Stimulated activated naive B cell treated with anti-CD40 and anti-IgM and Interleukin-4, amounts not matched to agents 10 μg/mL and 1 μg/mL and 100 μg/mL, for 72 hours (primary cell): Measurements from ENCODE around the gene MUC6.
"Not testable (repeated sequence)": the region's sequence is repeated elsewhere in the genome, so short reads cannot be mapped to it uniquely, and the experiment has no call there.

Experiments used
- ATAC-seq, 2 donors: fragments of 150-1000 bp; cut with Tn5 transposase; replicated peaks; 2 replicates each; pipeline ENCODE4 v1.10.0; 2021; ENCODE audit warnings: moderate library complexity in 1 of 2
- DNase-seq: peaks from one replicate; pipeline ENCODE4 v3.0.0; 2021
- H3K27ac Mint-ChIP-seq: one replicate; pipeline ENCODE4 v1.8.0; 2022; ENCODE audit warnings: mild to moderate bottlenecking, mixed read lengths
- H3K27me3 Mint-ChIP-seq, 2 donors: one replicate each; pipeline ENCODE4 v1.8.0; 2022; ENCODE audit warnings: mixed read lengths in 2 of 2
- H3K36me3 Mint-ChIP-seq, 2 donors: one replicate each; pipeline ENCODE4 v1.8.0; 2022; ENCODE audit warnings: mixed read lengths in 2 of 2, mild to moderate bottlenecking in 1 of 2
- H3K4me1 Mint-ChIP-seq, 2 donors: one replicate each; pipeline ENCODE4 v1.8.0; 2022; ENCODE audit warnings: mixed read lengths in 2 of 2, mild to moderate bottlenecking in 1 of 2
- H3K4me3 Mint-ChIP-seq, 2 donors: one replicate each; pipeline ENCODE4 v1.8.0; 2022; ENCODE audit warnings: mild to moderate bottlenecking in 2 of 2, mixed read lengths in 2 of 2, moderate library complexity in 1 of 2
- H3K9me3 Mint-ChIP-seq, 2 donors: one replicate each; pipeline ENCODE4 v1.8.0; 2022; ENCODE audit warnings: mixed read lengths in 2 of 2, mild to moderate bottlenecking in 1 of 2

MUC6 gene

DNA sequence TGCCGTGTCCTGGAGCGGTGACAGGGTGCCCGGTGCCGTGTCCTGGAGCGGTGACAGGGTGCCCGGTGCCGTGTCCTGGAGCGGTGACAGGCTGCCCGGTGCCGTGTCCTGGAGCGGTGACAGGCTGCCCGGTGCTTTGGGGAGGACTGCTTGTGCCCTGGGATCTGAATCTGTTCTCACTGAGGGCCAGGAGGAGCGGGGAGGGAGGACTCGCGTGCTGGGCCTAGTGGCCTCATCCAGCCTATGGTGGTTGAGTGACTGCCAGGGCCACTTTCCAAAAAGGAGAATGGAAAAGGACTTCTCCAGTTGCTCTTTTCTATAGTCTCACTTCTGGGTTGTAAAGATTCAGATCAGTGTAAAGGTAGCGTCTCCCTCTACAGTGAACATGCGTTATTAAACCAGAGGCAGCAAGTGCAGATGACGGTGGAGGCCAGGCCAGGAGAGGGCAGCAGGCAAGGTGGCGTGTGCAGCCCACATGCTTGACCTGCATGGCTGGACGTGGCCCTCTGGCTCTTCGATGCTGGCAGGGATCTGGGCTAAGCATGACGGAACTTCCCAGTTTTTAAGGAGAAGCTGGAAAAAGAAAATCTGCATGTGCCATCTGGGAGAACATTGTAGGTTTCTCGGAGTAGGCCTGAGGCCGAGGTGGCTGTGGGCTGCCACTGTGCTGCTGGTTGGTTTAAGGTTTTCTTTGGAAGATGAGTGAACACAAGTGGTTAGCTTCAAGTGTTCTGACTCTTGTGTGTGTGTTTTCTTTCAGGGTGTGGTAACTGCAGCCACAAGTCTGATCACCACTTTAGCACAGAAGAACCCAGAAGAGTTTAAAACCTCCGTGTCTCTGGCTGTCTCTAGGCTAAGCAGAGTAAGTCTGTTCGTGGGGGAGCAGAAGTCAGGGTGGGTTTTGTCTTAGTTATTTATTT lies 55.8 kb downstream of the MUC6 start:
- H3K4me1 Mint-ChIP-seq: no peaks in the 10 kb centered on the region
- H3K9me3 Mint-ChIP-seq: no peaks in the 10 kb centered on the region
- ATAC-seq: no peak
- H3K27ac Mint-ChIP-seq: no peak overlapping the region
- peaks cover 42 to 47% of the 10 kb centered on the region in 2 donors for H3K36me3 Mint-ChIP-seq
- H3K27me3 Mint-ChIP-seq: no peaks in the 10 kb centered on the region
- no peak for DNase-seq
- no peak overlapping the region for H3K4me3 Mint-ChIP-seq

DNA sequence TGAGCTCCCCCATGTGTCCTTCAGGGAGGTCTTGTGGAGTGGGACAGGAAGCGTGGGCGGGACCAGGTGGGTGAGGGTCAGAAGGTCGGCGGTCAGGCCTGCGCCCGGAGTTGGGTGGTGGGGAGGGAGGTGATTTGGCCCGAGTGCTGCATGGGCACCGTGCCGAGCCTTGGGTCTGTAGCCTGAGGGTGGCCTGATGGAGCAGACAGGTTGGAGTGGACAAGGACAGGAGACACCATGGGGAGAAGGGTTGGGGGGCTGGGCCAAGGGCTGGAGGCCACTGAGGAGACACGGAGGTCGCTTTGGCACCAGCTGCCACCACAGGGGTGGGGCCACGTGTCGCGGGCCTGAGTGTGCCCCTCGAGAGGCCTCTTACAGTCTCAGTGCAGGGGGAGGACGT lies 57.7 kb downstream of the MUC6 start:
- Mint-ChIP-seq H3K9me3 (no peaks in the 10 kb centered on the region), H3K27me3 (no peaks in the 10 kb centered on the region), H3K4me3 (no peak overlapping the region), H3K4me1 (peaks cover 0 to under 1% of the 10 kb centered on the region in 2 donors), H3K36me3 (peaks cover 35 to 47% of the 10 kb centered on the region in 2 donors), H3K27ac (peak overlapping the region; percentile 11)
- DNase-seq: no peak
- no peak for ATAC-seq

DNA sequence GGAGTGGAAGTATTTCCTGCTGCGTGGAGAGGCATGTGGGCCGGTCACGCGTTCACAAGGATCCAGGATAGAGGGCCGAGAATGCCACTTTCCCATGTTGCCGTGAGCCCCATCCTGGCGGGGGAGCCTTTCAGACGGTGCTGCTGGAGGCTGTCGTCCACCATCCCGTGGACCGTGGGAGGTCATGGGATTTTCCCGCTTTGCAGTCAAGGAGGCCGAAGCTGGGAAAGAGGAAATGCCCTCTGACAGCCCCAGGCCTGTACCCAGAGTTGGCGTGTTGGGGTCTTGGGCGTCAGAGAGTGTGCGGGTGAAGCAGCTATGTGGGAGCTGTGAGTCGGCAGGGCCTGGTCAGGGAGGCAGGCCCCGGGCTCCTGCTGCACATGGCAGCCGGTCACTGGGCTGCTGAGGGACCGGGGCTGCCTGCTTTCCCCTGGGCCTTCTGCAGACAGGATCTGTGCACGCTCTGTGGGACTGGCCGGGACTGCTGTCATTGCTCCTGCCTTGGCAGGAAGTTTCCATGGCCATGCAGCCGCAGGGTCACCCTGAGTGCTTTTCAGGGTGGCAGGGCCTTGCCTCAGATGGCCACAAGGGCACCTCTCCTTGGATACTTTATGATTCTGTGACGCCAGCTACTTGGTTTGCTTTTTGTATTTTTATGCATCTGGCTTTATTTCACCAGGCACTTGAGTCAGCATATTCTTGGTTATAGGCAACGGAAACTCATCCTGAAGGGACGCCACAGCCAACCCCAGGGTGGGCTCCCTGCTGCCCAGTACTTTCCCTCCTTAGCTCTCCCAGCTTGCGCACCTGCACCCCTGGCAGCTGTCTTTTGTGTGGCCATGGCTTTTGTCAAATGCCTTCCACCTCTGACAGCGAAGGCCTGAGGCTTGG lies 58.4 kb downstream of the MUC6 start:
- H3K9me3 Mint-ChIP-seq: no peaks in the 10 kb centered on the region
- peaks cover 0 to 1% of the 10 kb centered on the region in 2 donors for H3K4me1 Mint-ChIP-seq
- ATAC-seq: no peak
- no peak for DNase-seq
- no peak overlapping the region for H3K4me3 Mint-ChIP-seq
- no peaks in the 10 kb centered on the region for H3K27me3 Mint-ChIP-seq
- H3K27ac Mint-ChIP-seq: peak overlapping the region; percentile 11
- peaks cover 37 to 51% of the 10 kb centered on the region in 2 donors for H3K36me3 Mint-ChIP-seq

DNA sequence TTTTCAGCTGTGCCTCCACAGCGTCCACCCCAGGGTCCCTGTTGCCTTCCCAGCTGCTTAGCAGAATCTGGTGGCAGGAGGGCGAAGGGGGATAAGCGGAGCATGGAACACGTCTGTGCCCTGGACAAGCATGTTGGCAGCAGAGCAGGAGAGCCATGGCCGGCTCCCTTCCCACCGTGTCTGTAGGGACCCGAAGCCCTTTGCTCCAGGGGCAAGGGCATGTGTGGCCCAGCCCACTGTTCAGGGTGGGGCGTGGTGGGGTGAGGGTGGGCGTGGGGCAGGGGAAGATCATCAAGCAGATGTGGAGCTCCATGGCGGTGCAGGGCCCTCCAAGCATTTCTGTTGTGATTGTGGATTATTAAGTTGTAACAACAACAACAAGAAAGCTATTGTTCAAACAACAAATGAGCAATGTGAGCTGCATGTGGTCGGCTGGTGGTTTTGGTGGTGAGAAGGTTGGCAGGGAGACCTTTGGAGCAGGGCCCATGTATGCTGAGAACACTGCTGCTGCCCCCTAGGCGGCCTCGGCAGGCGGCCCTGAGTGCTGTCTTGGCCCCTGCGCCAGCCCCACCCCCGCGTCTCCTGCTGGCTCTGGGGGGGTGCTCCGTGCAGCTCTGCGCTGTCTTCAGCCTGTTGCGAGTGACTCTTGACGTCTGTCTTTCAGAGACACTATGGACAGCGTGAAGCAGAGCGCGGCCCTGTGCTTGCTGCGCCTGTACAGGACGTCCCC lies 59.9 kb downstream of the MUC6 start:
- H3K27ac Mint-ChIP-seq: no peak overlapping the region
- H3K9me3 Mint-ChIP-seq: no peaks in the 10 kb centered on the region
- peaks cover 42 to 60% of the 10 kb centered on the region in 2 donors for H3K36me3 Mint-ChIP-seq
- ATAC-seq (no peak), DNase-seq (no peak)
- H3K27me3 Mint-ChIP-seq: no peaks in the 10 kb centered on the region
- H3K4me1 Mint-ChIP-seq: peaks cover under 1 to 1% of the 10 kb centered on the region in 2 donors
- no peak overlapping the region for H3K4me3 Mint-ChIP-seq

DNA sequence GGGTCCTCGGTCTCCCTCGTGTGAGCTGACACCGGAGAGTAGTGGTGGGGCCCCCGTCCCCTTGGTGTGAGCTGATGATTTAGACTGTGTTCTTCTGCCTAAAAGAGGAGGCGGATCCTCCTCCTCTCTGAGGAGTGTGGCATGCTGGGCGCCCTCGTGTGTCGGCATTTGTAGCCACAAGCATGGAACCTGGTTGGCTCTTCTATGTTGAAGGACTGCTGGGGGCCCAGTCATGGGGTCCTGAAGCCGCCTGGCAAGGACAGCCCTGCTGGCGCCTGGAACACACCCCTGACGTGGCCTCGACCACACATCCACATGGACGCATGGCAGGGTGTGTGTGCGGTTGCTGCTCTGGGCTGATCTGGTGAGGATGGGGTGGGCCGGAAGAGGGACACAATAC lies 60.7 kb downstream of the MUC6 start:
- no peaks in the 10 kb centered on the region for H3K27me3 Mint-ChIP-seq
- H3K27ac Mint-ChIP-seq: no peak overlapping the region
- H3K36me3 Mint-ChIP-seq: peaks cover 41 to 65% of the 10 kb centered on the region in 2 donors
- H3K4me1 Mint-ChIP-seq: peaks cover 7 to 8% of the 10 kb centered on the region in 2 donors
- no peak for ATAC-seq
- no peak overlapping the region for H3K4me3 Mint-ChIP-seq
- H3K9me3 Mint-ChIP-seq: no peaks in the 10 kb centered on the region
- DNase-seq: no peak

DNA sequence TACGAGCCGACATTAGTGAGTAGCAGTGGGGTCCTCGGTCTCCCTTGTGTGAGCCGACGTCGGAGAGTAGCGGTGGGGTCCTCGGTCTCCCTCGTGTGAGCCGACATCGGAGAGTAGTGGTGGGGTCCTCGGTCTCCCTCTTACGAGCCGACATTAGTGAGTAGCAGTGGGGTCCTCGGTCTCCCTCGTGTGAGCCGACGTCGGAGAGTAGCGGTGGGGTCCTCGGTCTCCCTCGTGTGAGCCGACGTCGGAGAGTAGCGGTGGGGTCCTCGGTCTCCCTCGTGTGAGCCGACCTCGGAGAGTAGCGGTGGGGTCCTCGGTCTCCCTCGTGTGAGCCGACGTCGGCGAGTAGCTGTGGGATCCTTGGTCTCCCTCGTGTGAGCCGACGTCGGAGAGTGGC lies 61.1 kb downstream of the MUC6 start:
- not testable (repeated sequence) for ATAC-seq

DNA sequence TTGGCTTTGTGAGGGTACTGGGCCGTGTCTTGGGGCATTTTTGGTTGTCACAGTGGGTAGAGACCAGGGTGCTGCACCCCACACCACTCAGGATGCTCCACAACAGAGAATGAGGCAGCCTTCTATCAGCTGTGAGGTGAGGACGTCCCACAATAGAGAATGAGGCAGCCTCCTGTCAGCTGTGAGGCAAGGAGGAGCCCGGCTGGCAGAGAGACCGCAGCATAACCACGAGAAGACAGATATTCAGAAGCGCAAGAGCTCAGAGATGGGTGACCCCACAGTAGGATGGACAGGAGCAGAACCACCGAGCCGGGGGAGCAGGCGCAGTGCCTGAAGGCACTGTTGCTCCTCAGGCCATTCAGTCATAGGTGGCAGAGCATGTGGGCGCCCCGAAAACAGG lies 63.3 kb downstream of the MUC6 start:
- peaks cover 47 to 66% of the 10 kb centered on the region in 2 donors for H3K36me3 Mint-ChIP-seq
- no peak for DNase-seq
- H3K9me3 Mint-ChIP-seq: no peaks in the 10 kb centered on the region
- H3K4me1 Mint-ChIP-seq: peaks cover 24 to 29% of the 10 kb centered on the region in 2 donors
- H3K27ac Mint-ChIP-seq: no peak overlapping the region
- H3K4me3 Mint-ChIP-seq: no peak overlapping the region
- no peaks in the 10 kb centered on the region for H3K27me3 Mint-ChIP-seq
- ATAC-seq: no peak

More for the DNA sequence above, 61.1 kb downstream of the MUC6 start:
- H3K27me3 Mint-ChIP-seq, H3K9me3 Mint-ChIP-seq, H3K4me3 Mint-ChIP-seq, H3K27ac Mint-ChIP-seq, DNase-seq: not testable (repeated sequence)
- Mint-ChIP-seq H3K4me1 (peaks cover 12% of the 10 kb centered on the region in 2 donors), H3K36me3 (peaks cover 41 to 66% of the 10 kb centered on the region in 2 donors)

DNA sequence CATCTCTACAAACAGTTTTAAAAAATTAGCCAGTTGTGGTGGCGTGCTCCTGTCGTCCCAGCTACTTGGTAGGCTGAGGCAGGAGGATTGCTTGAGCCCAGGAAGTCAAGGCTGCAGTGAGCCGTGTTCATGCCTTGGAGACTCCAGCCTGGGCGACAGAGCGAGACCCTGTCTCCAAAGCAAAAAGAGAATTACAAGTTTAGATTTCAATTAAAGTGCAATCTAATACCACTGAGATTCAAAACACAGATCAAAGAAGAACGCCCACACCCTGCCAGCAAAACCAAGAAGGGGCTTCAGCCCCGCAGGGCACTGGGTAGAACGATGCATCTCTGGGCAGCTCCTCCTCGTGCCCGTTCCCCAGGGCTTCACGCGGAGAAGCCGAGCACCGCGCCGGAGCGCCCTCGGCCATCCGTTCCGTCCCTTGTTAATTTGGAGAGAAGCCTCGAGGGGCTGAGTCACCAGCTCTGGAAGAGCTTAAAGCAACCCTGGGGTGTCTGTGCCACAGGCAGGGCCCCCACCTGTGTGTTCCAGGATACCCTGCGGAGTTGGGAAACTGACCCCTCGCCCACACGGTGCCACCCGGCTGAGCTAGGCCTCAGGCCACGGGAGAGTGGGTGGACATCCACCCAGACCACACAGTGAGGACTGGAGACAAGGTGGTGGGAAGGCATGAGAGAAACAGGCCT lies 63.9 kb downstream of the MUC6 start:
- ATAC-seq (no peak), DNase-seq (no peak)
- Mint-ChIP-seq H3K36me3 (peaks cover 45 to 65% of the 10 kb centered on the region in 2 donors), H3K27me3 (no peaks in the 10 kb centered on the region), H3K4me1 (peaks cover 24 to 29% of the 10 kb centered on the region in 2 donors), H3K9me3 (no peaks in the 10 kb centered on the region), H3K27ac (peak overlapping the region; percentile 56), H3K4me3 (no peak overlapping the region)

DNA sequence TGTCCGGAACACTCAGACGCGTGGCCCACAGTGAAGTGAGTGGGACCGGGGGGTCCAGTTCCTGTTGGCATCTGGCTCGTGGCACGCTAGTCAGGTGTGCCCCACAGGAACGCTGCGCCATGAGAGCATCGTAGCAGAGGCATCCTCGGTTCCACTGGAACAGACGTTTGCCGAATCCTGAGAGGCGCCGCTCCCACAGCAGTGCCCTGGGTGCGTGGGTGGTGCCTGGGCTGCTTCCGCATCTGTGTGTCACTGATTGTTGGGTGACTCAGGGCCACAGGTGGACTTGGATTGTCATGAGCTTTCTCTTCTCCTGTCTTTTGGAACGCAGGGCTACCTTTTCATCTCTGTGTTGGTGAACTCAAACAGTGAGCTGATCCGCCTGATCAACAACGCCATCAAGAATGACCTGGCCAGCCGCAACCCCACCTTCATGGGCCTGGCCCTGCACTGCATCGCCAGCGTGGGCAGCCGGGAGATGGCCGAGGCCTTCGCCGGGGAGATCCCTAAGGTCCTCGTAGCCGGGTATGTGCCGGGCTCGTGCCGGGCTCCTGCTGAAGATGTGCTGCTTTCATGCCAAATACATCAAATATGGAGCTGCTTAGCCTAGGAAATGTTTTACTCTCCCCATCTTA lies 64.7 kb downstream of the MUC6 start:
- Mint-ChIP-seq H3K27me3 (no peaks in the 10 kb centered on the region), H3K4me1 (peaks cover 24 to 29% of the 10 kb centered on the region in 2 donors), H3K36me3 (peaks cover 39 to 62% of the 10 kb centered on the region in 2 donors), H3K27ac (no peak overlapping the region), H3K4me3 (no peak overlapping the region), H3K9me3 (no peaks in the 10 kb centered on the region)
- no peak for ATAC-seq
- DNase-seq: no peak

DNA sequence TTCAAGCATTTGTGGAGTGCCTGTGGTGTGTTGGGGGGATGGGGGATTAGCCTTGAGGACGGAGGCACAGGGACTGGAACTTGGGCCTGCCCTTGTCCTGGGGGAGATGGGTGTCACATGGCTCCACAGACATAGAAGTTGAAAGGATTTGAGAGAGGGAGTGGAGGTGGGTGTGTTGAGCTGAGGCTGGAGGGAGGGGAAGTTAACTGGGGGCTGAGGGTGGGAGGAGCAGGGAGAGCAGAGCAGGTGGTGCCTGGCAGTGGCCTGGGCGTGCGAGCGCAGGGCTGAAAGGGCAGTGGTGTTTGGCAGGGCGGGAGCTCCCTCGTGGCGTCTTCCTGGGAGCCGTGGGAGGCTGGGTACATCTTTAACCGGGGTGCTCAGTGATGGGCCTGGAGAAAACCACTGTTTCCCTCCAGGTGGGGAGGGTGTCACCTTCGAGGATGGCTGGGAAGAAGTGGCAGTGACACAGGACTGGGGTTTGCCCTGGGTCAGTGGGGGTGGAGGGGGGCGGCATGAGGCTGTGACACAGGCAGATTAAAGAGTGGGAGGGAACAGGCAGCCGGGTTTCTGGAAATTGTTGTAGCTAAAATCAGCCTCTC lies 65.3 kb downstream of the MUC6 start:
- Mint-ChIP-seq H3K4me3 (no peak overlapping the region), H3K27me3 (no peaks in the 10 kb centered on the region), H3K27ac (peak overlapping the region; percentile 67), H3K36me3 (peaks cover 42 to 66% of the 10 kb centered on the region in 2 donors), H3K4me1 (peaks cover 26 to 35% of the 10 kb centered on the region in 2 donors), H3K9me3 (no peaks in the 10 kb centered on the region)
- no peak for DNase-seq
- ATAC-seq: peak; percentile 15 to 28

DNA sequence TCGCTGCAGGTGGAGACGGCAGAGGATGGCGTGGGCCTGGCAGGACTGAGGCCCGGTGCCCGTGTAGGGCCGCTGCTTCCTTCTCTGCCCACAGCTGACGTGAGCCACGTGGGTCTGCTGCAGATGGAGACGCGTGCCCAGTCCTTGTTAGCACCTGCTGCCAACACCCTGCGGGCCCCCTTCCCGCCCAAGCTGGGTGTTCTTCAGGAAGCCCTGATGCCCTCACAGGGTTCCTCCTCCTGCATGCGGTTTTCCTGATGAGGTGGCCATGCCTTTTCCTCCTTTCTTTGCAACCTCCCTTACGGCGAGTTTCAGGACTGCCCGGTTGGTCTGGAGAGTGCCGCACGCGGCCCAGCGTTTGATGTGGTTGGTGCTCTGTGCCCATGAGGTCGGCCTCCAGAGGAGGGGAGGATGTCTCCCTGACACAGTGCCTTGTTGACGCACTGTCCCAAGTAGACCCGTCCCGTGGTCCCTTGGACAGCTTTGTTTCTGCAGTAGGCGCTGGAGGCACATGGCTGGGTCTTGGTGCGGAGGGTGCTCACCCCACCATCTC lies 66.1 kb downstream of the MUC6 start:
- DNase-seq: no peak
- peaks cover 43 to 67% of the 10 kb centered on the region in 2 donors for H3K36me3 Mint-ChIP-seq
- peak overlapping the region; percentile 20 for H3K27ac Mint-ChIP-seq
- ATAC-seq: peak; percentile 58 to 66
- no peaks in the 10 kb centered on the region for H3K27me3 Mint-ChIP-seq
- H3K9me3 Mint-ChIP-seq: no peaks in the 10 kb centered on the region
- peaks cover 28 to 43% of the 10 kb centered on the region in 2 donors for H3K4me1 Mint-ChIP-seq
- peak overlapping the region in 1 of 2 donors; percentile 29 for H3K4me3 Mint-ChIP-seq

DNA sequence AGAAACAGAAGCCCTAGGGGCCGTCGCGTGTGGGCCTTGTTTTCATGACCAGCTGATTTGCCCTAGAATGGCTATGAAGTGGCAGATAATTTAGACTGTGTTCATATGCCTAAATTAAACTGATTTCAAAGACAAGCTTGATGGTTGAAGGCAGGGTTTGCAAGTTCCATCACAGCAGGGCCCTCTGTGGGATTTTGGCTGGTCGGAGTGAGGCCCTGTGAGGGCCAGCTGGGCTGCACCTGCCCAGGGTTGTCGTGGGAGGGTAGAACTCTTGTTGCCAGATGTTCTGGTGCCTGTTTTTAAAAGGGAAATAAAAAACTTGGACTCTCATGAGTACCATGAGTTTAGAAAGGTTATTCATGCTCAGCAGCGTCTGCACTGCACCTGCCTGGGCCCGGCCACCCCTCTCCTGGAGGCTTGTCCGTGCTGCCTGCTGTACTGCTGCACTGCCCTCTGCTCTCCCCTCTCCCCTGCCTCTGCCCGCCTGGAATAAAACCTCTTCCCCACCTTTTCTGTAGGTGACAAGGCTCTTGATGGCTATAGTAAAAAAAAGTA lies 66.8 kb downstream of the MUC6 start:
- Mint-ChIP-seq H3K4me3 (no peak overlapping the region), H3K4me1 (peaks cover 32 to 48% of the 10 kb centered on the region in 2 donors), H3K27me3 (no peaks in the 10 kb centered on the region), H3K27ac (peak overlapping the region; percentile 20), H3K36me3 (peaks cover 44 to 66% of the 10 kb centered on the region in 2 donors), H3K9me3 (no peaks in the 10 kb centered on the region)
- no peak for DNase-seq
- ATAC-seq: peak in 1 of 2 donors; percentile 40
